ENCODE measurements around the gene GGPS1. TPM values are rescaled to one million over a fixed set of nuclear protein-coding genes. Genes with fewer than 3 reads are reported as not detected.

The GGPS1 gene
- total and polyA plus RNA-seq, 3 experiments from 2014 or later: 26.3 to 63.0 (median 29.0) TPM

- peak overlapping the region in 1 of 8 donors; percentile 26 for H3K27ac Mint-ChIP-seq
- Histone ChIP-seq H3K4me1 (ENCODE audit: insufficient read depth, low read length) (no peaks in the 10 kb centered on the region), H3K36me3 (ENCODE audit: insufficient read depth, low read length) (no peaks in the 10 kb centered on the region), H3K9me3 (ENCODE audit: low read length) (no peaks in the 10 kb centered on the region), H3K27ac (ENCODE audit: low read depth, low read length) (no peak overlapping the region), H3K4me3 (ENCODE audit: low read length) (no peak overlapping the region), H3K27me3 (ENCODE audit: insufficient read depth, low read length, poor library complexity, severe bottlenecking) (no peaks in the 10 kb centered on the region)
- H3K36me3 Mint-ChIP-seq: peaks cover 6 to 9% (median 6%) of the 10 kb centered on the region in 3 donors
- H3K27me3 Mint-ChIP-seq: no peaks in the 10 kb centered on the region
- peaks cover 3 to 5% (median 4%) of the 10 kb centered on the region in 5 donors for H3K9me3 Mint-ChIP-seq
- peaks cover 4 to 17% (median 15%) of the 10 kb centered on the region in 3 donors for H3K4me1 Mint-ChIP-seq
- CTCF ChIA-PET: interaction anchor here (1.4 to 1.5 kb wide), 2 partner anchors 24 to 117 kb away, joined by 3 read pairs; no protein-coding TSS in a partner anchor
- H3K4me3 Mint-ChIP-seq: no peak overlapping the region
- DNase-seq: no peak
- POLR2A ChIA-PET: no interaction called here
Observed at GRCh38 chr1:235391874-235392273, 63.5 kb downstream of the GGPS1 start.

Other genes starting within 250 kb of the GGPS1 start
- 100 to 1,000 TPM; 108 to 115 TPM for gene TOMM20, start 199.7 kb upstream of the GGPS1 start, total RNA-seq
- 59.8 TPM for gene TOMM20, start 199.7 kb upstream of the GGPS1 start, polyA plus RNA-seq
- gene RBM34, start 167.3 kb upstream of the GGPS1 start, total RNA-seq: 100 to 1,000 TPM; 121 to 130 TPM
- gene RBM34, start 167.3 kb upstream of the GGPS1 start, polyA plus RNA-seq: 78.6 TPM
- gene ARID4B, start 391 bp upstream of the GGPS1 start, total RNA-seq: 10 to 100 TPM; 39.9 to 43.0 TPM
- 88.6 TPM for gene ARID4B, start 391 bp upstream of the GGPS1 start, polyA plus RNA-seq
- 10 to 100 TPM; 19.4 to 25.7 TPM for gene TBCE, start 38.9 kb downstream of the GGPS1 start, total RNA-seq
- gene TBCE, start 38.9 kb downstream of the GGPS1 start, polyA plus RNA-seq: 15.5 TPM
- gene B3GALNT2, start 175.9 kb downstream of the GGPS1 start, total RNA-seq: 10 to 100 TPM; 14.4 to 15.6 TPM
- 5.0 TPM for gene B3GALNT2, start 175.9 kb downstream of the GGPS1 start, polyA plus RNA-seq